Stimulated activated CD4-positive, alpha-beta T cell treated with anti-CD3 and anti-CD28 coated beads, Interleukin-12 subunit alpha, Interleukin-12 subunit beta, amount 100 ng/mL, for 4 hours (primary cell): Measurements from ENCODE around the gene COLGALT1.

Experiments
- DNase-seq: peaks from one replicate; pipeline ENCODE4 v3.0.0-alpha.2; 2020

The COLGALT1 gene

DNA sequence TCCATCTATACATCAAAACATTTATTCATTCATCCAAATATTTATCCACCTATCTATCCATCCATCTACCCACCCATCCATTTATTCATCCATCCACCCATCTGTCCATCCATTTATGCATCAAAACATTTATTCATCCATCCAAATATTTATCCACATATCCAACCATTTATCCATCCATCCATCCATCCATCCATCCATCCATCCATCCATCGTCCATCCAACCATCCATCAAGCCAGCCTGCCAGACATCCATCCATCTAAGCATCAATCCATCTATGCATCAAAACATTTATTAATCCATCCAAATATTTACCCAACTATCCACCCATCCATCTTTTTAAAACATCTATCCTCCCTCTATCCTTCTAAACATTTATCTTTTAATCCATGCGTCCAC is 70.5 kb downstream of the COLGALT1 start:
- DNase-seq = no peak

- no peak for DNase-seq
Observed at GRCh38 chr19:17626456-17627015, 71.1 kb downstream of the COLGALT1 start.

DNA sequence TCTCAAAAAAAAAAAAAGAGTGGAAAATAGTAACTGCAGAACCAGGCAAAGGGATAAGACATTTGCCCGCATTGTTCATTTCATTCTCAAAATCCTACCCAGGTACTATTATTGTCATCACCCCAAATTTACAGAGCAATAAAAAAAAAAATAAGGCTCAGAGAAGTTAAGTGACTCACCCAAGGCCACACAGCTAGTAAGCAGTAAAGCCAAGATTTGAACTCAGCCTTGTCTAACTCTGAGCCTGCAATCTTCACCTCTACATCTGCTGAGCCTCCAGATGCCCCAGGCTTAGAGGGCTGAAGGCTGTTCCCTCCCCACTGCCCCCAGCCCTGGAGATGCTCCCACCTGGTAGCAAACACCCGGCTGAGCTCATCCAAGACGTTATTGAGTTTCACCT is 71.7 kb downstream of the COLGALT1 start:
- no peak for DNase-seq

DNA sequence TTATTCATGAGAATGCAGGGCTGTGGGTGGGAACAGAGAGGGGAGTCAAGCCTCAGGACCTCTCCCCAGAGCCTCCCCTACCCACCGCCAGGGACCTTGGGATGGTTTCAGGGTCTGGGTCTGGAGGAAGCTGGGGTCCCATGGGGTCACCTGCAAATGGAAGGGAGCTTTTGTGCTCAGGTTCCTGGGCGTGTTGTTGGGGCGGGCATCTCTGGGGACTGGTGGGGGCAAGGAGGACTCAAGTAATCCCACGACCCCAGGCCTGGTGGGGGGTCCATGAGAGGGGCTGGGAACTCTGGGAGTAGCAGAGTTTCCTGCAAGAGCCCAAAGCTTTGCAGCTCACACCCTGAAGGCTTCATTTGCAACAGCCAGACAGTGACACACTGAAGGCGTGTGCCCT is 72.5 kb downstream of the COLGALT1 start:
- no peak for DNase-seq

GRCh38 chr19:17629760-17630159 is 74.3 kb downstream of the COLGALT1 start:
- DNase-seq = no peak

DNA sequence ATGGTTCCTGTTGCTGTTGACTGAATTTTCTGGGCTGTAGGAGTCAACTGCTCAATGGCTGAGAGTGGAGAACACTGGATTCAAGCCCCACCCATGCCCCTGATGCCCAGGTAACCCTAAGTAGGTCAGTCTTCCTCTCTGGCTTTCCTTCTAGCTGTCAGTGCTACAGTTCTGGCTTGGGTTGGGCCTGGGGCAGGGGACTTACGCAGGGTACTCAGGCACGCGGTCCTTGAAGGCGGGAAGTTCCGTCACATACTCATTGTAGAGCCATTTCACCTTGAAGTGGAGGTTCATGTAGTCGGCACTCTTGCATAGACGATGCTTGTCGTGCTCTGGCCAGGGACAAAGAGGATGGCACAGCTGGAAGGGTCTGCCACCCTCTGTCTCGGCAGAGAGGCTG is 77.1 kb downstream of the COLGALT1 start:
- DNase-seq = no peak
